HepG2 (cell line): ENCODE results near the gene NDRG3. TPM values are rescaled to one million over a fixed set of nuclear protein-coding genes. Genes with fewer than 3 reads are reported as not detected.

Experiments used
- ATAC-seq: fragments of 200-7000 bp; cut with Tn5 transposase; 3 replicates; pipeline ENCODE4 v1.9.1; 2020; ENCODE audit warnings: mild to moderate bottlenecking, moderate library complexity
- Bru-seq: library from RNA; stranded (reverse); fragments of 400-500 nt; gene quantifications from one replicate; lab custom pipeline; 2021; lab: Mats Ljungman, UMichigan
- BruChase-seq, 2 experiments: library from RNA; stranded (reverse); fragments of 400-500 nt; gene quantifications; one replicate each; lab custom pipeline; 2021; lab: Mats Ljungman, UMichigan
- BruUV-seq: library from RNA; stranded (reverse); fragments of 400-500 nt; replicated peaks from 2 replicates; lab custom pipeline; 2021; lab: Mats Ljungman, UMichigan
- CTCF ChIA-PET: fragments of 300-600 bp; formaldehyde crosslinking; extraction: SDS; loops from one replicate; lab custom pipeline; 2021; ENCODE audit warnings: low total read pairs, inconsistent platforms, low intra/inter-chr PET ratio; lab: Yijun Ruan, JAX
- POLR2A ChIA-PET: fragments of 350-600 bp; sonication (Branson Sonifier 250); formaldehyde crosslinking; loops from one replicate; lab custom pipeline; 2020; ENCODE audit warnings: antibody characterized with exemption, inconsistent platforms; lab: Yijun Ruan, JAX
- DNase-seq: peaks from one replicate; pipeline ENCODE4 v3.0.0-alpha.2; 2015; ENCODE audit warnings: low spot score
- FAIRE-seq: peaks from 3 replicates; lab custom pipeline; 2011; peaks lifted over from hg19 to GRCh38; lab: Jason Lieb, UNC
- H2AFZ ChIP-seq: one replicate; pipeline ENCODE4 v1.6.1; 2011; ENCODE audit warnings: low read length, inconsistent platforms
- H3K27ac ChIP-seq: fragments of 300-600 bp; 3 replicates; pipeline ENCODE4 v1.8.0; 2011; ENCODE audit warnings: mixed run types, mild to moderate bottlenecking, mixed read lengths, low read length, inconsistent platforms; ENCODE audit not compliant: insufficient read depth; ENCODE audit errors: extremely low read length
- H3K27me3 ChIP-seq, 2 experiments: fragments of 200-600 bp in 1 of 2; 2 replicates in 1 of 2; 3 replicates in 1 of 2; pipeline versions ENCODE4 v1.6.0 to v1.8.0; 2011; ENCODE audit warnings: low read length in 2 of 2, mild to moderate bottlenecking in 2 of 2, moderate library complexity in 2 of 2, inconsistent platforms in 1 of 2; ENCODE audit not compliant: insufficient read depth in 2 of 2, control insufficient read depth in 1 of 2
- H3K36me3 ChIP-seq, 2 experiments: fragments of 200-600 bp in 1 of 2; replicated peaks in 1 of 2; 2 replicates in 1 of 2; 3 replicates in 1 of 2; pipeline versions ENCODE4 v1.5.1 to v1.8.0; 2011; ENCODE audit warnings: low read length in 2 of 2, inconsistent platforms in 1 of 2; ENCODE audit not compliant: insufficient read depth in 2 of 2, control insufficient read depth in 1 of 2
- H3K4me1 ChIP-seq: 2 replicates; pipeline ENCODE4 v1.5.1; 2012; ENCODE audit warnings: low read length, inconsistent platforms; ENCODE audit not compliant: insufficient read depth
- H3K4me2 ChIP-seq: 2 replicates; pipeline ENCODE4 v1.6.0; 2011; ENCODE audit warnings: low read depth, low read length, inconsistent platforms
- H3K4me3 ChIP-seq, 3 experiments: fragments of 200-600 bp in 1 of 3; sonication (generic), shearing (Covaris generic) in 1 of 3; replicated peaks in 1 of 3; 2 replicates each; pipeline ENCODE4 v1.5.1; 2011 to 2016; ENCODE audit warnings: low read length in 3 of 3, inconsistent platforms in 2 of 3, low read depth in 2 of 3, mild to moderate bottlenecking in 2 of 3, control low read depth in 1 of 3, mixed read lengths in 1 of 3; ENCODE audit not compliant: insufficient read depth in 1 of 3
- H3K79me2 ChIP-seq: one replicate; pipeline ENCODE4 v1.6.1; 2011; ENCODE audit warnings: low read length, inconsistent platforms; ENCODE audit not compliant: insufficient read depth
- H3K9ac ChIP-seq: 2 replicates; pipeline ENCODE4 v1.6.0; 2011; ENCODE audit warnings: mild to moderate bottlenecking, low read depth, low read length, inconsistent platforms; ENCODE audit not compliant: insufficient read depth
- H3K9me3 ChIP-seq: 2 replicates; pipeline ENCODE4 v1.5.1; 2012; ENCODE audit warnings: mild to moderate bottlenecking, low read length
- H4K20me1 ChIP-seq: 2 replicates; pipeline ENCODE4 v1.6.0; 2011; ENCODE audit warnings: inconsistent platforms, mild to moderate bottlenecking, low read length, moderate library complexity; ENCODE audit not compliant: insufficient read depth
- CHD2 ChIP-seq: IDR thresholded peaks from 2 replicates; pipeline ENCODE4 v1.6.1; 2011; ENCODE audit warnings: low read depth, low read length, improper control_type of control experiment
- GABPB1 ChIP-seq: IDR thresholded peaks from 2 replicates; pipeline ENCODE4 v1.6.1; 2016; ENCODE audit warnings: mild to moderate bottlenecking, missing genetic modification reagents, moderate library complexity, missing compliant biosample characterization
- NR2F6 ChIP-seq, 2 experiments: IDR thresholded peaks; 2 replicates each; pipeline ENCODE4 v1.6.1; 2016; ENCODE audit warnings: antibody characterized with exemption in 1 of 2, mild to moderate bottlenecking in 1 of 2
- RFXAP ChIP-seq: sonication (generic); formaldehyde crosslinking; IDR thresholded peaks from 2 replicates; pipeline ENCODE4 v1.4.0; 2020; ENCODE audit warnings: missing genetic modification reagents, borderline replicate concordance
- RORA ChIP-seq: sonication (generic); formaldehyde crosslinking; IDR thresholded peaks from 2 replicates; pipeline ENCODE4 v1.5.0; 2020; ENCODE audit warnings: mild to moderate bottlenecking, missing genetic modification reagents, moderate library complexity
- ZBTB33 ChIP-seq: sonication (generic); formaldehyde crosslinking; IDR thresholded peaks from 2 replicates; pipeline ENCODE4 v1.4.0; 2020; ENCODE audit warnings: missing genetic modification reagents
- ZBTB38 ChIP-seq: sonication (generic); formaldehyde crosslinking; IDR thresholded peaks from 2 replicates; pipeline ENCODE4 v1.5.1; 2020; ENCODE audit warnings: mild to moderate bottlenecking, missing genetic modification reagents
- ZNF576 ChIP-seq: sonication (generic); formaldehyde crosslinking; IDR thresholded peaks from 2 replicates; pipeline ENCODE4 v1.4.0; 2020; ENCODE audit warnings: mild to moderate bottlenecking, missing genetic modification reagents
- ZNF614 ChIP-seq: IDR thresholded peaks from 2 replicates; pipeline ENCODE4 v1.6.1; 2018; ENCODE audit warnings: missing biosample characterization, missing genetic modification reagents, inconsistent platforms, borderline replicate concordance
- ZNF780A ChIP-seq: sonication (generic); formaldehyde crosslinking; IDR thresholded peaks from 2 replicates; pipeline ENCODE4 v1.8.0; 2022; ENCODE audit warnings: mild to moderate bottlenecking, missing genetic modification reagents, moderate library complexity
- ZSCAN21 ChIP-seq: sonication (generic); formaldehyde crosslinking; IDR thresholded peaks from 2 replicates; pipeline ENCODE4 v1.8.0; 2022; ENCODE audit warnings: mild to moderate bottlenecking, missing genetic modification reagents, moderate library complexity, borderline replicate concordance
- WGBS: methylation state at CpG from one replicate; pipeline ENCODE4 v1.1.6; 2017; ENCODE audit warnings: low lambda C conversion rate; 5-methylcytosine and 5-hydroxymethylcytosine counted together
- in situ Hi-C: cut with HindIII; loops from 2 replicates; pipeline ENCODE4 v1.10.0; 2017; ENCODE audit warnings: low pct_unique_long_range_greater_than_20kb; ENCODE audit not compliant: extremely low pct_ligation_motif_present
- intact Hi-C: fragments of 100-400 bp; cut with micrococcal nuclease; formaldehyde crosslinking; loops from one replicate; pipeline ENCODE4 v1.10.0; 2022; ENCODE audit not compliant: unreplicated experiment
- long read RNA-seq, 2 experiments: library from RNA in 1 of 2; library from polyadenylated mRNA in 1 of 2; stranded (forward) in 1 of 2; unstranded in 1 of 2; transcript quantifications; one replicate each; pipeline ENCODE4 v2.0.0, GENCODE V29; 2019 to 2022
- polyA minus RNA-seq, 3 experiments: library from RNA; depleted of rRNA, polyadenylated mRNA; stranded (reverse); fragments of >200 nt; gene quantifications; 2 replicates each; pipeline ENCODE4 v1.2.3, GENCODE V29; 2011; ENCODE audit warnings: low replicate concordance in 1 of 3
- polyA plus RNA-seq, 8 experiments: library from polyadenylated mRNA; depleted of rRNA in 3 of 8; stranded (reverse) in 7 of 8; unstranded in 1 of 8; fragments of >200 nt; fragmentation: Illumina TruSeq in 4 of 8; extraction: Trizol in 4 of 8; gene quantifications; 2 replicates each; pipeline versions ENCODE4 v1.2.1 to v1.2.3, GENCODE V29; 2011 to 2016; ENCODE audit warnings: low read depth in 4 of 8, missing spikeins in 1 of 8, mixed read lengths in 1 of 8; ENCODE audit not compliant: insufficient read depth in 1 of 8
- total RNA-seq, 5 experiments: library from RNA; depleted of rRNA; stranded (reverse); fragments of >200 nt; fragmentation: Illumina TruSeq; extraction: Trizol; gene quantifications; 2 replicates each; pipeline ENCODE4 v1.2.3, GENCODE V29; 2016; ENCODE audit warnings: low read depth in 1 of 5
- TF ChIP-seq, protein P1 (sequence below): sonication (generic); formaldehyde crosslinking; IDR thresholded peaks from 2 replicates; pipeline ENCODE4 v1.8.1; 2023; ENCODE audit warnings: mild to moderate bottlenecking, missing genetic modification reagents
- TF ChIP-seq, protein P2 (sequence below): sonication (generic); formaldehyde crosslinking; IDR thresholded peaks from 2 replicates; pipeline ENCODE4 v1.4.0; 2020; ENCODE audit warnings: missing genetic modification reagents

Gene NDRG3
- 36.0 and 43.3 TPM in 2 replicates for total RNA-seq (2016; rRNA removed; fragmentation: Illumina TruSeq; extraction: Trizol)
- total RNA-seq (2016; cell fraction: cytosol; rRNA removed; fragmentation: Illumina TruSeq; extraction: Trizol; ENCODE audit: low read depth): 9.0 and 9.2 TPM in 2 replicates
- total RNA-seq (2016; cell fraction: insoluble cytoplasmic fraction; rRNA removed; fragmentation: Illumina TruSeq; extraction: Trizol): 32.4 and 40.5 TPM in 2 replicates
- total RNA-seq (2016; cell fraction: membrane; rRNA removed; fragmentation: Illumina TruSeq; extraction: Trizol): 19.9 and 20.6 TPM in 2 replicates
- 19.9 and 21.0 TPM in 2 replicates for total RNA-seq (2016; cell fraction: nucleus; rRNA removed; fragmentation: Illumina TruSeq; extraction: Trizol)
- 34.7 and 40.5 TPM in 2 replicates for polyA plus RNA-seq (2011; rRNA removed)
- 22.4 and 29.5 TPM in 2 replicates for polyA plus RNA-seq (2011; cell fraction: cytosol; rRNA removed)
- 23.6 and 25.0 TPM in 2 replicates for polyA plus RNA-seq (2011; cell fraction: nucleus; rRNA removed)
- 22.6 and 26.8 TPM in 2 replicates for polyA plus RNA-seq (2012)
- polyA plus RNA-seq (2016; cell fraction: cytosol; fragmentation: Illumina TruSeq; extraction: Trizol; ENCODE audit: low read depth): 8.7 and 8.9 TPM in 2 replicates
- polyA plus RNA-seq (2016; cell fraction: insoluble cytoplasmic fraction; fragmentation: Illumina TruSeq; extraction: Trizol; ENCODE audit: low read depth): 48.1 and 49.0 TPM in 2 replicates
- 17.2 and 18.2 TPM in 2 replicates for polyA plus RNA-seq (2016; cell fraction: membrane; fragmentation: Illumina TruSeq; extraction: Trizol; ENCODE audit: low read depth)
- polyA plus RNA-seq (2016; cell fraction: nucleus; fragmentation: Illumina TruSeq; extraction: Trizol; ENCODE audit: insufficient read depth, low read depth): 38.9 and 42.1 TPM in 2 replicates
- polyA minus RNA-seq (2011; rRNA and poly(A)+ RNA removed; ENCODE audit: low replicate concordance): 44.9 and 55.2 TPM in 2 replicates
- 25.7 and 31.2 TPM in 2 replicates for polyA minus RNA-seq (2011; cell fraction: cytosol; rRNA and poly(A)+ RNA removed)
- 16.4 and 19.6 TPM in 2 replicates for polyA minus RNA-seq (2011; cell fraction: nucleus; rRNA and poly(A)+ RNA removed)
- percentile 56 among the genes with signal in this experiment for Bru-seq, nascent RNA
- BruChase-seq, experiment 1, labeled RNA remaining after a 6-hour chase: percentile 61 among the genes with signal in this experiment
- BruChase-seq, experiment 2, labeled RNA remaining after a 2-hour chase: percentile 58 among the genes with signal in this experiment
- long read RNA-seq, experiment 1, transcript NDRG3-201 (16 exons, 2,964 nt): major isoform, 31 of 48 reads
- long read RNA-seq, experiment 1, partial matches to known transcripts: 4 of 48 reads
- long read RNA-seq, experiment 1, other reads (novel, unspliced or antisense): 13 of 48 reads
- long read RNA-seq, experiment 2, transcript NDRG3-201 (16 exons, 2,964 nt): major isoform, 53 of 126 reads
- long read RNA-seq, experiment 2, partial matches to known transcripts: 27 of 126 reads
- long read RNA-seq, experiment 2, other reads (novel, unspliced or antisense): 44 of 126 reads

DNA sequence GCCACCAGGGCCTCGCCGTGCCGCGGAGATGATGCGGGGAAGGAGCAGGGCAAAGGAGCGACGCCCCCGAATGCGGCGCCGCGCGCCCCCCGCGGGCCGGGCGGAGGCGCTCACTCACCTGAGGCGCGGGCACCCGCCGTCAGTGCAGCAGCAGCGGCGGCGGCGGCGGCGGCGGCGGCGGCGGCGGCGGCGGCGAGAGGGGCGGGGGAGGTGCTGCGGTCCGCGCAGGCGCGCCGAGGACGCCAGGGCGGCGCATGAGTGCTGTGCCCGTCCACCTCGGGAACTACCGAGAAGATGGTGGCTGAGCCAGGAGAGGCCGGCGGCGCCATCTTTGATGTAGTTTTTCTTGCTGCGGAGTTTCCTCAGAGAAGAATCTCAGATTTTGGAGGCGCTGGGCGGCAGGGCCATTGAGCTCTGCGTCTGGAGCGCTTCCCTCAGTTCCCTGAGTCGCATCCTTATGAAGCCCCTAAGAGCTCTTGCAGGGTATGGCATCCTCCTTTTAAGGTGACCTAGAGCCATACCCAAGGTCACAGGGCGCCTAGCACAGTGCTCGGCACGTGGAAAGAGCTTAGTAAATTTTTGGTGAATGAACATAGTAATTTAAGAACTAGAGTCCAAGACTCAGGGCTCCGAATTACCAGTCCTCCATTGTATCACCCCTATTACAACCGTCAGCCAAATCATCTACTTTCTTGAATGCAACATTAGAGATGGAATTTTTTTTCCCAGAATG, at the start of gene NDRG3:
Gene NDRG3 (minus strand): TSS at position 164 of the 733 bp plus-strand sequence. CDS start 24,355 bp downstream, outside the sequence.
- Histone ChIP-seq H3K36me3 (no peaks in the 10 kb centered on the region), H3K4me2 (peak within 1 kb of the TSS; percentile 100), H3K9ac (peak within 1 kb of the TSS; percentile 78), H3K27ac (peak within 1 kb of the TSS; percentile 70), H3K9me3 (no peaks in the 10 kb centered on the region), H3K4me1 (peaks cover 18% of the 10 kb centered on the region), H2AFZ (peak within 1 kb of the TSS; percentile 94), H3K27me3 (no peaks in the 10 kb centered on the region; a peak in 1 of 5 replicates), H4K20me1 (no peaks in the 10 kb centered on the region), H3K79me2 (peaks cover 11% of the 10 kb centered on the region), H3K4me3 (peak within 1 kb of the TSS; percentile 75 to 98 (median 93))
- ATAC-seq: peak; percentile 87
- ChIA-PET CTCF (no interaction called here), POLR2A (interaction anchor here (0.6 to 2.7 kb wide), 14 partner anchors 9 to 140 kb away, joined by 3 to 19 read pairs (median 4); partner anchors contain the start of genes DSN1, RAB5IF and TLDC2)
- DNase-seq: peak; percentile 96
- in situ Hi-C loops: no loop called here
- 10% methylated on average over 23 of the region's 63 CpGs for WGBS
- intact Hi-C loops: no loop called here
- peak; percentile 58 for FAIRE-seq
- BruUV-seq: no TSS peak
- TF ChIP-seq, protein P1, sequence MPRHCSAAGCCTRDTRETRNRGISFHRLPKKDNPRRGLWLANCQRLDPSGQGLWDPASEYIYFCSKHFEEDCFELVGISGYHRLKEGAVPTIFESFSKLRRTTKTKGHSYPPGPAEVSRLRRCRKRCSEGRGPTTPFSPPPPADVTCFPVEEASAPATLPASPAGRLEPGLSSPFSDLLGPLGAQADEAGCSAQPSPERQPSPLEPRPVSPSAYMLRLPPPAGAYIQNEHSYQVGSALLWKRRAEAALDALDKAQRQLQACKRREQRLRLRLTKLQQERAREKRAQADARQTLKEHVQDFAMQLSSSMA (CRISPR knock-in tag): no peak
- TF ChIP-seq CHD2 (no peak; the same call in 1 of the 2 replicates), RFXAP (CRISPR knock-in tag) (peak; percentile 23), RORA (CRISPR knock-in tag) (no peak), NR2F6 (IDR thresholded peaks at IDR 0.05) (peak; percentile 39), NR2F6 (CRISPR knock-in tag; IDR thresholded peaks at IDR 0.05) (peak; percentile 18; the same call in 1 of the 2 replicates), ZNF576 (CRISPR knock-in tag) (no peak), ZNF614 (CRISPR knock-in tag) (0 out of 2 replicates have a peak, but pooled peaks have one; percentile 40), ZSCAN21 (no peak; the same call in 1 of the 2 replicates), ZBTB38 (CRISPR knock-in tag) (no peak; the same call in 1 of the 2 replicates), GABPB1 (CRISPR knock-in tag) (peak; percentile 51), ZNF780A (CRISPR knock-in tag) (no peak), ZBTB33 (CRISPR knock-in tag) (no peak)
- TF ChIP-seq, protein P2, sequence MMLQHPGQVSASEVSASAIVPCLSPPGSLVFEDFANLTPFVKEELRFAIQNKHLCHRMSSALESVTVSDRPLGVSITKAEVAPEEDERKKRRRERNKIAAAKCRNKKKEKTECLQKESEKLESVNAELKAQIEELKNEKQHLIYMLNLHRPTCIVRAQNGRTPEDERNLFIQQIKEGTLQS (CRISPR knock-in tag): no peak
